RWPE1 (cell line): ENCODE measurements around the gene CALN1.

Experiments used
- CTCF ChIA-PET: fragments of 350-600 bp; sonication (Branson Sonifier 250); formaldehyde crosslinking; extraction: SDS; loops from one replicate; lab custom pipeline; 2021; lab: Yijun Ruan, JAX
- POLR2A ChIA-PET: fragments of 400-600 bp; formaldehyde crosslinking; extraction: SDS; loops from one replicate; lab custom pipeline; 2020; ENCODE audit warnings: antibody characterized with exemption; ENCODE audit not compliant: low non-redundant PET; lab: Yijun Ruan, JAX
- DNase-seq: peaks from one replicate; pipeline ENCODE4 v3.0.0; 2012; ENCODE audit warnings: low spot score
- H3K27ac ChIP-seq: fragments of 450-650 bp; 2 replicates; pipeline ENCODE4 v1.5.1; 2017
- TF ChIP-seq, protein P1 (sequence below): fragments of 450-650 bp; conservative IDR thresholded peaks from 2 replicates; pipeline ENCODE4 v1.5.1; 2017; ENCODE audit warnings: low read depth, mild to moderate bottlenecking

The CALN1 gene

DNA sequence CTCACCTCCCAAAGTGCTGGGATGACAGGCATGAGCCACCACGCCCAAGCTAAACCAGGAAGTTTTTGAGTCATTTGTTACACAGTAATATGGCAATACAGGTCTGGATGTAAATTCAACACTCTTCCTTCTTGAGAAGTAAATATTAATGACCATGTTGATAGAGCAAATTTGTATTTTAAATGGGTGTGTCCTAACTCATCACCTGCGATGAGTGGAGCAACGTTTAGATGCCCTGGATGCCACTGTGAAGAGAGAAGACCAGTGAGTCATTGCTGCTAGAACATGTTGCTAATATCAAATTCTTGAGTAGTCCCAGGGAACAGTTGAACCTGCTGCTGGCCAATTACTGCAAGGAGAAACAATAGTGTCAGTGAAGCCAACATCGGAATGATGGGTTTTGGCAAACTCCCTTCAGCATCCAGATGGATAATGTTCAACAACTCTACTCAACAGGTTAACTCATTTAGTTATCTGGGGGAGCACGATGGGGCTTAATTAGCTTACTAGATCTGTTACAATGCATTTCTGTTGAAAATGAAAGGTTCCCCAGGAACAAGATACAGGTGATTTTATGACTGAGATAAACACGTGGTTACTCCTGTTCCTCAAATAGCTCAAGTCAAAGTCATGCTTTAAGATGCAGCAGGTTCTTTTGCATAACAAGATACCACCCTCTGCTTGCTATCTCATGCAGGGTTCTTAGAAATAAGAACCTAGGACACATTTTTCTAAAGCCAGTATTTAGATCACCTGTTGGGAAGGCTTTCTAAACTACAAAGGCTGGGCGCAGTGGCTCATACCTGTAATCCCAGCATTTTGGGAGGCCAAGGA, 146.8 kb downstream of the CALN1 start:
- TF ChIP-seq, protein P1, sequence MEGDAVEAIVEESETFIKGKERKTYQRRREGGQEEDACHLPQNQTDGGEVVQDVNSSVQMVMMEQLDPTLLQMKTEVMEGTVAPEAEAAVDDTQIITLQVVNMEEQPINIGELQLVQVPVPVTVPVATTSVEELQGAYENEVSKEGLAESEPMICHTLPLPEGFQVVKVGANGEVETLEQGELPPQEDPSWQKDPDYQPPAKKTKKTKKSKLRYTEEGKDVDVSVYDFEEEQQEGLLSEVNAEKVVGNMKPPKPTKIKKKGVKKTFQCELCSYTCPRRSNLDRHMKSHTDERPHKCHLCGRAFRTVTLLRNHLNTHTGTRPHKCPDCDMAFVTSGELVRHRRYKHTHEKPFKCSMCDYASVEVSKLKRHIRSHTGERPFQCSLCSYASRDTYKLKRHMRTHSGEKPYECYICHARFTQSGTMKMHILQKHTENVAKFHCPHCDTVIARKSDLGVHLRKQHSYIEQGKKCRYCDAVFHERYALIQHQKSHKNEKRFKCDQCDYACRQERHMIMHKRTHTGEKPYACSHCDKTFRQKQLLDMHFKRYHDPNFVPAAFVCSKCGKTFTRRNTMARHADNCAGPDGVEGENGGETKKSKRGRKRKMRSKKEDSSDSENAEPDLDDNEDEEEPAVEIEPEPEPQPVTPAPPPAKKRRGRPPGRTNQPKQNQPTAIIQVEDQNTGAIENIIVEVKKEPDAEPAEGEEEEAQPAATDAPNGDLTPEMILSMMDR: no peak
- POLR2A ChIA-PET: no interaction called here
- no peak overlapping the region for H3K27ac ChIP-seq
- no peak for DNase-seq
- CTCF ChIA-PET: interaction anchor here (0.6 kb wide), 1 partner anchor 563 kb away, joined by 3 read pairs; the partner anchor contains the start of gene TYW1B

DNA sequence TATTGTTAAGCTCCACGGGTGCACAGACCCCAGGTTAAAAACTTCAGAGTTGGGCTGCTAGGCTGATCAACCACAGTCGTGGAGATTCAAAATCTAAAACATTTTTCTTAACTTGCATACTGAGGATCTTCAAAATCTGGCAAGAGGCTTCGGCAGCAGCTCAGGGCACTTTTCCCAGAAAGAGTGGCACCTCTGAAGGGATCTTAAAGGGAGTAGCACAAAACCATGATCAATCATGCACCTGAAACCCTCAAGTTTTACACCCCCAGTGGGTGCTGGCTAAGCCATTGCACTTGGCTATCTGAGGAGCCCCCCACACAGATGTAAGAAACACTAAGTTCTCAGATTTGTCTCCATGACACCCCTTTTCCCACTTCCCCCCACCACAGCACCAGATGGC, 151.7 kb downstream of the CALN1 start:
- TF ChIP-seq, protein P1: no peak
- POLR2A ChIA-PET: no interaction called here
- DNase-seq: no peak
- H3K27ac ChIP-seq: no peak overlapping the region
- CTCF ChIA-PET: interaction anchor here (1.5 kb wide), 1 partner anchor 17 kb away, joined by 3 read pairs; no protein-coding TSS in a partner anchor

DNA sequence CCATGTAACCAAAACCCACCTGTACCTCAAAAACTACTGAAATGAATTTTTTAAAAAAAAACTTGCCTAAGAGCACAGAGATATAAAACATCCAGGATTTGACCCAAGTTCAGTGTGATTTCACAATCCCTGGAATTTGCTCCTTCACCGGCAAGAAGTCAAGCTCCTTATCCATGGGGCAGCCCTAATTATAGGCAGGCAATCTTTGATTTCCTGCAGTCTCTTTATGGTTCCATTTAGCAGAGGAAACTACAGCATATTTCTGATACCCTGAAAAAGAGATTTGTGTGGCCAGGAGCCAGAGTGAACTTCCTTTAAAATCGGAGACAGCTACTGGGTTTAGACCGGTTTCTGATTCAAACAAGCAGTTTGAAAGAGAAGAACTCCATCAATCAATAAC, 154.1 kb downstream of the CALN1 start:
- ChIA-PET POLR2A (no interaction called here), CTCF (no interaction called here)
- H3K27ac ChIP-seq: no peak overlapping the region
- TF ChIP-seq, protein P1: no peak
- DNase-seq: no peak

DNA sequence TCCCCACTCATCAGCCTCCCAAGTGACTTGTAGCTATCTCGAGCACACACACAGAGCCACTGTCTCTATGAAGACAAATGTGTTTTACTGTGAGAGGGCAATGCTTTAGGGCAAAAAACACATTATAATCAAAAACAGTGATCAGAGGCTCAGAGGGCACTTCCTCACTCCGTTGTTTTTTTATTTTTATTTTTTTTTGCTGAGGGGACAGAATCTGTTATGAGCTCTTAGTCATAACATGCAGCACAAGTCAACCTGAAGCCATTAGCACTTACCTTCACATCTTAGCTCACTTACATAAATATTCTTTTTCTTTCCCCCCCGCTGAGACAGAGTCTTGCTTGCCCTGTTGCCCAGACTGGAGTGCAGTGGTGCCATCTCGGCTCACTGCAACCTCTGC, 157.7 kb downstream of the CALN1 start:
- TF ChIP-seq, protein P1: no peak
- ChIA-PET POLR2A (no interaction called here), CTCF (interaction anchor here (0.6 kb wide), 1 partner anchor 1187 kb away, joined by 3 read pairs; no protein-coding TSS in a partner anchor)
- no peak overlapping the region for H3K27ac ChIP-seq
- DNase-seq: no peak

DNA sequence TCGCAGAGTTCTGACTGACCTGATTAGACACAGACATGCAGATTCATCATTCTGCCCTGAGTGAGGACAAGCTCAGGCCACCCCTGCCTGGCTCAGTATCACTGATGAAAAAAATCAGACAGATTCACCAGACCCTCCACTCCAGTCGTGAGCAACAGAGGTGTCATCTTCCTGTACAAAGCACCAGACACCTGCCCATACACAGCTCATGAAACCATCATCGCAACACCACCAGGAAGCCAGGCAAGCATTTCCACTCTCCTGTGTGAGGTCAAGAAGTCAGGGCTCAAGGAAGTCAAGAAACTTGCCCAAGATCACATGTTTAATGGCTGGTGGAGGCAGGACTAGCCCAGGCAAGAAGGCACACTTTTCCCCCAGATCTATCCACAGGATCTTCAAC, 163.0 kb downstream of the CALN1 start:
- TF ChIP-seq, protein P1: no peak
- DNase-seq: no peak
- H3K27ac ChIP-seq: no peak overlapping the region
- POLR2A ChIA-PET: no interaction called here
- CTCF ChIA-PET: interaction anchor here (0.6 kb wide), 1 partner anchor 376 kb away, joined by 4 read pairs; no protein-coding TSS in a partner anchor

DNA sequence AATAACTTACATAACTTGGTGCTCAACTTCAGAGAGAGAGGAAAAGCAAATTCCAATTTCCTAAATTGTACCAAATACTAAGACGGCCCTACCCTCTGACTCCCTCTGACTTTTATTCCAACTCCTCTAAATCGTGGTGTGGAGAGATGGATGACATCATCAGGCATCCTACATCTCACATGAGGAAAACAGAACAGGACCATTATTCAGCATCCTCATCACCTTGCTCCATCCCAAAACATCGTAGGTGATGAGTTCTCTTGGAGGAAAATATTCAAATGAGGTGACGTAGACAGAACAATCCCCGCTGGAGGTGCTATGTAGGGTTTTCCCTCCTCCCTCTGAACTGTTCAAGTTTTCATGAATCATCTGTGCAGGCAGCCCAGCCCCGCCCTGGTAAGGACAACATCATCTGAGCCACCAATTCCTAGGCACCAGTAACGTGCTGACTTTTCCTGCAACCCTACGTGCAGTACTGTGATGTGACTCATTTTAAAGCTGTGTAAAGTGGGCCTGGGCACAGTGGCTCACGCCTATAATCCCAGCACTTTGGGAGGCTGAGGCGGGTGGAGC, 167.2 kb downstream of the CALN1 start:
- ChIA-PET POLR2A (no interaction called here), CTCF (no interaction called here)
- H3K27ac ChIP-seq: no peak overlapping the region
- no peak for DNase-seq
- TF ChIP-seq, protein P1: no peak
